GM19395 (cell line): ENCODE data around the gene NMRK2.
"Not testable (repeated sequence)": the region's sequence is repeated elsewhere in the genome, so short reads cannot be mapped to it uniquely, and the experiment has no call there.

Source experiments
- ATAC-seq: cut with Tn5 transposase; IDR thresholded peaks from one replicate; pipeline ENCODE4 v1.9.1; 2021; ENCODE audit warnings: mild to moderate bottlenecking, moderate library complexity; ENCODE audit not compliant: unreplicated experiment

Gene NMRK2

GRCh38 chr19:3963458-3964255, 30.8 kb downstream of the NMRK2 start:
- no peak for ATAC-seq

DNA sequence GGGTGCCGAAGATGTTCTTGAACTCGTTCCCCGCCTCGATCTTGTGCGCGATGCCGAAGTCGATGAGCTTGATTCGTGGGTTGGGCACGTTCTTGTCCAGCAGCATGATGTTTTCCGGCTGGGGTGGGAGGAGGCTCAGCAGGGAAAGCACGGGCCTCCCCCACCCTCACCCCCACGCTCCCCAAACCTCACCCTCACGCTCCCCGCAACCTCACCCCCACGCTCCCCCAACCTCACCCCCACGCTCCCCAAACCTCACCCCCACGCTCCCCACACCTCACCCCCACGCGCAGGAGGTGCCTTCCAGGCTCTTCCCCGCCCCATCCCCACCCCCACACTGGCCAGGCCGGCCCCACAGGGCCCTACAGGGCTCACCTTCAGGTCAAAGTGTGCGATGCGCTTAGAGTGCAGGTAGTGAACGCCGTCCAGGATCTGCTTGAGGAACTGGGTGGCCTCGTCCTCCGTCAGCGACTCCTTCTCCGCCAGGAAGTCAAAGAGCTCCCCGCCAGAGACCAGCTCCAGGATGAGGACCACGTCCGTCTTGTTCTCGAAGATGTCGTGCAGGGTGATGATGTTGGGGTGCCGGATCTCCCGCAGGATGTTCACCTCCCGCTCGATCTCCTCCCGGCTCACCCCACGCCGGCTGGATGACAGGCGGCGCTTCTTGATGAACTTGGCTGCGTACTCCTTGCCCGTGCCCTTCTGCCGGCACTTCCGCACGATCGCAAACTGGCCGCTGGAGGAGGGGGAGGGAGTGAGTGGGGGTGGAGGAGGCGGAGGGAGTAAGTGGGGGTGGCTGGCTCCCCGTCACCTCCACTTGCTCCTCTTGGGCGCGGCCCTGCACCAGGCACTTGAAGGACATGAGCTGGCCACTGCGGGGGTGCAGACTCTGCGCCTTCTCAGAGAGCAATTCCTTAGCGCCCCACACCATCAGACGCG, 31.7 kb downstream of the NMRK2 start:
- ATAC-seq: no peak

DNA sequence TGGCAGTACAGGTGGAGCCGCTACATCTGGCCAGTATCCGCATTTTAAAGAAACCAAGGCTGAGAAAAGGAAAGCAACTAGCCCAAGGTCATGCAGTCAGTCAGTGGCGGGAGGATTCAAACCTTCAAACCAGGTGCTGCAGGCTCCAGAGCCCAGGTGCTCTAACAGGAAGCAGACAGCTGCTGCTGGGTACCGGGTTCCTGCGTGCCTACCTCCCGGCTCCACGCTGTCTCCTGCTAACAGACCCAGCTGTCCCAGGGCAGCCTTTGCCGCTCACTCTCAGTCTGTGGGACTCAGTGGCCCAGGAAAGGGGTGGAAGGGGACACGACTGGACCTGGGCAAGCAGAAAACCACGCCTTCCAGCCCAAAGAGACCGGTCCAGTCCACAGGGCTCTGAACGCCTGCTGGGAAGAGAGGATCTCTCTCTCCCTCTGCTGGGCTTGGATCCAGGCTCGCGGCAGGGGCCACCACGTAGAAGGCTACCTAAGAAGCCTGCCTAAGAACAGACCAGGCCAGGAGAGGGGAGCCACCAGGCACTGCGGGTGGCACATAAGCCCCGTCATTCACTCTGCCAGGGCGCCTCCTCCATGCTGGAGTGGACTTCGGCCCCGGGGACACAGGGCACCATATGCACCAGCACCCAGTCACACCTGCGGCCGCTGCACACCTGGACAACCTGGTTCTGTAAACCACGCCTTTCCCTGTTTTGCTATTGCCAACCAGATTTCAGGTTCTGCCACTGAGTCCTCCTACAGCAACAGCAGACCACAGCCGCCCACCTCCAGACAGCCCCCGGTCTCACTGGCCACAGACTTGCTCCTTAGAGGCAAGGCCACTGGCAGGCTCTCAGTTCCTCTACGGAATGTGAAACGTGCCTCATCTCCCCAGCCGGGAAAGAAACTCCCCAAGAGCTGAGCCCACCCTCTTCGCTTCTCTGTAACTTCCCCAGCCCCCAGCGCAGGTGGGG, 33.5 kb downstream of the NMRK2 start:
- ATAC-seq: no peak

GRCh38 chr19:3967983-3968382, 35.1 kb downstream of the NMRK2 start:
- not testable (repeated sequence) for ATAC-seq

GRCh38 chr19:3968556-3969434, 35.9 kb downstream of the NMRK2 start:
- ATAC-seq: no peak

DNA sequence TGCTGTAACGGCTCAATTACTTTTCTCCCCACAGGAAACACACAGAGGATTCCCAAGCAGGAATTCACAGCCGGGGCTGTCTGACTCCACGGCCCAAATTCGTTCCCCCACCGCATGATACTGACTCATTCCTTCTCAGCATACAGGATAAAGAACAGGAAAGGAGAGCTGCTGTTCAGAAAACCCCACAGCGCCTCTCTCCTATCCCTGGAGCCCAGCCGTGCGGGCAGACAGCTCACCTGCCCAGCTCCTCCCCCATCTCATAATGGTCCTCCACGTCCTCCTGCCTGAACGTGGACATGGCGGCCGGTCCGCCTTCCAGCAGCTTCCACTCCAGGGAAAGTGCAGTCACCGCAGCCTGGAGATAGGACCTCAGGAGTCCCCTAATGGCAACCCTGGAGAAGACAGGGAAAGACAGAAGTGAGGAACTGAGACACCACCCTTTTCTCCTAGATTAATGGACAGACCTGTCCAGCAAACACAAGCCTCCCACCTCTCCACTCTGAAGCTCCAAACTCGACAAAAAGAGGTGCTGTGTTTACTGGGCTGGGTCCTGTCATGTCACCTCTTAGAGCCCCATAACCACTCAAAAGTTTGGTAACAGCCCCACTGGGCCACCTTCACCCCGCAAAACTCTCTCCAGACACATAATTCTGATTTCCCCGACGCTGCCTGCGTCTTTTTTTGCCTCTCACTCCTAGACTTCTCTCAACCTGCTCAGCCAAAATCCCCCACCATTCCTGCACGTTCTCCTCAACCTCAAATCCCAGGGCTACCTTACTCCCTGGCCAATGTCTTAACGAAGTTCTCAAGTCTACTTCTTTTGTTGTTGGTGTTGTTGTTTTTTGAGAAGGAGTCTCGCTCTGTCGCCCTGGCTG, 36.8 kb downstream of the NMRK2 start:
- no peak for ATAC-seq

DNA sequence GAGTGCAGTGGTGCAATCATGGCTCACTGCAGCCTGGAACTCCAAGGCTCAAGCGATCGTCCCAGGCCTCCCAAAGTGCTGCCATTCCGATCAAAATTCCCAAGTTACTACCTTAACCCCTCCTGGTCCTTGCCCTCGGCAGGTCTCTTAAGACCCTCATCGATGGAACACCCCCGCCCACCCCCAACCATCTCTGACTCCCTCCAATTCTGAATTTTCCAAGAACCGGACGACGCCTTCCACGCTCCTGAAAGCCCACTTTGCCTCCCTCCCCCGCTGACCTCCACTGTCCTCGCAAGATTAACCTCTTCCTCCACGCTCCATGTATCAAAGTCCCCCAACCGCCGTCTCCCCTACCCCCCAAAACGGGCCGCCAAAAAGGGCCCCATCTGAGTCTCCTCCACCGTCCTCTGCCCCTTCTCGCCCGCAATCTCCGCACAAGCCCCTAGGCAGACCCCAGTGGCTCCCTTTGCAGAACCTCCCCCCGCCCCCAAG, 37.5 kb downstream of the NMRK2 start:
- no peak for ATAC-seq

GRCh38 chr19:3970808-3971598, 38.1 kb downstream of the NMRK2 start, which contains the start of gene DAPK3:
Gene DAPK3 (minus strand): TSS chr19:3971099. CDS start chr19:3969735, 1,364 bp downstream.
- ATAC-seq: peak; percentile 87

DNA sequence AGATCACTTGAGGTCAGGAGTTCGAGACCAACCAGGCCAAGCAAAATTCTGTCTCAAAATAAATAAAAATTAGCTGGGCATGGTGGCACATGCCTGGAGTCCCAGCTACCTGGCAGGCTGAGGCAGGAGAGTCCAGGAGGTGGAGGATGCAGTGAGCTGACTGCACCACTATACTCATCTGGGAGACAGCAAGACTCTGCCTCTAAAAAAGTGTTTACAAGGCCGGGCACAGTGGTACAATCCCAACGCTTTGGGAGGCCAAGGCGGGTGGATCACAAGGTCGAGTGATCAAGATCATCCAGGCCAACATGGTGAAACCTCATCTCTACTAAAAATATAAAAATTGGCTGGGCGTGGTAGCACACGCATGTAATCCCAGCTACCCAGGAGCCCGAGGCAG, 42.3 kb downstream of the NMRK2 start:
- no peak for ATAC-seq

GRCh38 chr19:3975637-3976087, 42.8 kb downstream of the NMRK2 start:
- no peak for ATAC-seq

DNA sequence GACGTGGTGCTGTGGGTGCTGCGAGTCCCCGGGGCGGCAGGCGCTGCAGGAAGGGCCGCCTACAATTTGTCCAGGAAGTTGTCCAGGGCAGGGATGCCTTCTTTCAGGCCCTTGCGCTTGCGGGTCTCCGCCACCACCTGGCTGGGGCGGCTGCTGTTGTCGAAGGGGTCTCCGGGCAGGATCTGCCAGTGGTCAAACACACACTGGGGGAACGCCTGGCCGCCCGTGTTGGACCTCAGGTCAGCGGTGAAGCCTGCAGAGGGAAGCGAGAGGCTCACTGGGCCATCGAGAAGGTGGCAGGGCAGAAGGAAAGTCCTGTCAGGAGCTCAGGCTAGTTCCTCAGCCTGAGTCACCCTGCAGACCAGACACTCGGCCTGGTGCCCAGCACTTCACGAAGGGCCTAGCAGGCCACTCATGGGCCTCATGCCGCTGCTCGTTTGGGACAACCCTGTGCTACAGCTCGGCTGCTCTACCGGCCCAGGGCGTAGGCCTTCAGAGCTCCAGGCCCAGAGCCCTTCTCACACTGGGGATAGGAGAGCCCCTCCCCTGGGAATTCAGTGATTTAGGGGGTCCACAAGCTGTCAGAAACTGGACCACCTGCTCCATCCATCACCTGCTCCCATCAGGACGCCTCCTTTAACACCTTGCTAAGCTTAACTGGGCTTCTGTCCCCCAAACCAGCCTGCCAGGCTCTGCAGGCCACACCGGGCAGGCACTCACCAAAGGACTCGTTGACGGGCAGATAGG, 43.8 kb downstream of the NMRK2 start:
- ATAC-seq: no peak

DNA sequence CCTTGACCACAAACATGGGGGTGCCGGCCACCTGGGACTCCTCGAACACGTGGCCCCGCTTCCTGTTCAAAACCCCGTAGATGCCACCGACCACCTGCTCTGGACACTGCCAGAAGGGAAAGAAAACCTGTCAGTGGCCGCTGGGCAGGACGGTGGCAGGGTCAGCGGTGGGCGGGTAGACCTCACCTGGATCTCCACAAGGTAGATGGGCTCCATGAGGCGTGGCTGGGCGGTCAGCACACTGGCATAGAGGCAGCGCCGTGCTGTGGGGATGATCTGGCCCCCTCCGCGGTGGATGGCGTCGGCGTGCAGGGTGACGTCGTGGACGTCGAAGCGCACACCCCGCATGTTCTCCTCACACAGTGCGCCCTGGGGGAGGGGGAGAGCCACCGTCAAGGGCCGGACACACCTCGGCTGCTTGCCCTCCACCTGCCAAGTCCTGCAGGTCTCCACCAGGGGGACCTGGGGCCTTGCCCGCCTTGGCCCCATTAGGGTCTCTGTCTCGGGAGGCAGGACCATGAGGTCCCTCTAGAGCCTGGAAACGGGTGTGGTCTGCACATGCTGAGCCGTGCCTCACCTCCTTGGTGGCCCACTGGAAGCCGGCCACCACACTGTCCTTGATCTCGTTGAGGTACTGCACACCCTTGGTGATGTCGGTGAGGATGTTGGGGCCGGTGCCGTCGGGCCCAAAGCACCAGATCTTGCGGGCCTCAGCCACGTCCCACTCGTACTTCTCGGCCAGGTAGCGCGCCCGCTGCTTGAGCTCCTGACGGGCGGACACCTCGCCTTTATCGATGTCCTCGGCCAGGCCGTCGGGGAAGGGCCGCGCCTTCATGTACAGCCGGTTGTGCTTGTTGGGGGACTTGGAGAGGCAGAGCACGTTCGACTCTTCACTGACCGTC, 44.6 kb downstream of the NMRK2 start:
- ATAC-seq: no peak

DNA sequence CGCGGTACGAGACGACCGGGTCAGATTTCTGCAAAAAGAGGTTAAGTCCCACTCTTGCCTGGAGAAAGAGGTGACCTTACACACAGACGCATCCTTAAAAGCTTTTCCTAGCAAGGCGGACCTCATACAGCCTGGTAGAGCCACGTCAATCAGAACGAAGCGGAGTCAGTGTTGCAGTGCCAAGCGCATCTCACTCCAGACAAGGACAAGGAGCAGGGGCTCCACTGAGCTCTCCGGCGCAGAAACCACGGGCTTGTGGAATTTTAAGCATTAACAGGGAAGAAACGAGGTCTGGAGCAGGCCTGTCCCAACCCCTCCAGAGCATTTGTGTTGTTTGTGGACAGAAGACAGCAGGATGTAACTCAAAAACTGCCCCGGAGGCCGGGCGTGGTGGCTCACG, 45.3 kb downstream of the NMRK2 start:
- no peak for ATAC-seq

GRCh38 chr19:3979289-3979673, 46.4 kb downstream of the NMRK2 start:
- ATAC-seq: no peak

DNA sequence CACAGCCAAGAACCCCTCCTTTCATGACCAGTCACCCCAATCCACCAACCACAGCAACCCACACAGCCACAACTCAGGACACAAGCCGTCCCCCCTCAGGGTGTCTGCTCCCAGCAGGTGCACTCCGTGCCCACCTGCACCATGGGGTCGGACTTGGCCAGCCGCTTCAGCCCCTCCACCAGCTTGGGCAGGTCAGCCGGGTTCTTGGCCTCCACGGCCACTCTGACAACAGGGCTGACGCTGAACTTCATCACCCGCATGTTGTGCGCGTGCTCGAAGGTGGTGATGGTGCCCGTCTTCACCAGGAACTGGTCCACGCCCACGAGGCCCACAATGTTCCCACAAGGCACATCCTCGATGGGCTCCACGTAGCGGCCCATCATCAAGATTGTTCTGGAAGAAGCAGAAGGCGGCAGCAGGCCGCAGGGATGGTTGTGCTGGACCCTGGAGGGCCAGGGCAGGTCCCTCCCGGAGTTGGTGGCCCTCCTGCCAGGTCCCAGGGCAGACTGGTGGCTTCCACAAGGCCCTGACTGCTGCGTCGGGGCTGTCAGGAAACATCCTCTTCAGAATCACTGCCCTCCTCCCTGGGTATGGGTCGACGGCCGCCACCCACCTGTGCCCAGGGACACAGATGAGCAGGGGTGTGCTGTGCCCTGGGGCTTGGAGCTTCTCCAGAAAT, 46.9 kb downstream of the NMRK2 start:
- no peak for ATAC-seq
